IMR-90 (cell line): ENCODE measurements around the gene LBP. TPM values are rescaled to one million over a fixed set of nuclear protein-coding genes. Genes with fewer than 3 reads are reported as not detected.

ENCODE experiments used
- ATAC-seq: fragments of 200-7000 bp; cut with Tn5 transposase; 2 replicates; pipeline ENCODE4 v1.9.1; 2020; ENCODE audit warnings: low read depth, mild to moderate bottlenecking, moderate library complexity
- BruUV-seq: library from RNA; stranded (reverse); fragments of 400-500 nt; replicated peaks from 2 replicates; lab custom pipeline; 2021; lab: Mats Ljungman, UMichigan
- CTCF ChIA-PET: fragments of 300-600 bp; formaldehyde crosslinking; extraction: SDS; loops from one replicate; lab custom pipeline; 2021; ENCODE audit warnings: antibody characterized with exemption; lab: Yijun Ruan, JAX
- POLR2A ChIA-PET: fragments of 300-600 bp; sonication (Branson Sonifier 250); formaldehyde crosslinking; loops from one replicate; lab custom pipeline; 2022; ENCODE audit warnings: antibody characterized with exemption; ENCODE audit not compliant: unreplicated experiment; lab: Charles Lee
- DNase-seq: peaks from one replicate; pipeline ENCODE4 v3.0.0; 2013
- H2AFZ ChIP-seq: replicated peaks from 2 replicates; pipeline ENCODE3; 2013; ENCODE audit warnings: low read length, mild to moderate bottlenecking; ENCODE audit not compliant: poor library complexity
- H2AK5ac ChIP-seq: 2 replicates; pipeline ENCODE4 v1.6.1; 2013; ENCODE audit warnings: low read depth, low read length, inconsistent platforms
- H2AK9ac ChIP-seq: replicated peaks from 2 replicates; pipeline ENCODE3; 2013; ENCODE audit warnings: mild to moderate bottlenecking, low read depth, low read length, moderate library complexity; ENCODE audit not compliant: poor library complexity
- H2BK120ac ChIP-seq: 2 replicates; pipeline ENCODE4 v1.6.1; 2013; ENCODE audit warnings: low read depth, low read length, inconsistent platforms
- H2BK15ac ChIP-seq: 3 replicates; pipeline ENCODE4 v1.6.1; 2013; ENCODE audit warnings: low read depth, low read length, inconsistent platforms
- H2BK20ac ChIP-seq: 2 replicates; pipeline ENCODE4 v1.6.1; 2013; ENCODE audit warnings: low read depth, mild to moderate bottlenecking, inconsistent platforms, low read length, moderate library complexity
- H2BK5ac ChIP-seq: 2 replicates; pipeline ENCODE4 v1.6.1; 2013; ENCODE audit warnings: mild to moderate bottlenecking, low read depth, low read length, inconsistent platforms; ENCODE audit not compliant: poor library complexity, severe bottlenecking
- H3K14ac ChIP-seq: replicated peaks from 2 replicates; pipeline ENCODE4 v1.6.1; 2013; ENCODE audit warnings: low read depth, low read length, inconsistent platforms
- H3K18ac ChIP-seq: 2 replicates; pipeline ENCODE4 v1.6.1; 2013; ENCODE audit warnings: low read depth, low read length, control low read depth
- H3K23ac ChIP-seq: 2 replicates; pipeline ENCODE4 v1.6.1; 2013; ENCODE audit warnings: low read depth, low read length, inconsistent platforms
- H3K27ac ChIP-seq: 2 replicates; pipeline ENCODE4 v1.5.1; 2013; ENCODE audit warnings: mild to moderate bottlenecking, control low read depth, low read length; ENCODE audit not compliant: insufficient read depth
- H3K27me3 ChIP-seq: 2 replicates; pipeline ENCODE4 v1.6.1; 2013; ENCODE audit warnings: low read length; ENCODE audit not compliant: control insufficient read depth, insufficient read depth
- H3K36me3 ChIP-seq: 2 replicates; pipeline ENCODE4 v1.6.1; 2013; ENCODE audit warnings: low read length, mixed read lengths; ENCODE audit not compliant: control insufficient read depth, insufficient read depth
- H3K4ac ChIP-seq: 2 replicates; pipeline ENCODE4 v1.6.1; 2013; ENCODE audit warnings: low read depth, low read length, inconsistent platforms
- H3K4me1 ChIP-seq: 2 replicates; pipeline ENCODE4 v1.6.1; 2013; ENCODE audit warnings: low read length, mixed read lengths; ENCODE audit not compliant: control insufficient read depth, insufficient read depth
- H3K4me2 ChIP-seq: 2 replicates; pipeline ENCODE4 v1.6.1; 2013; ENCODE audit warnings: low read depth, mild to moderate bottlenecking, control low read depth, low read length, moderate library complexity
- H3K4me3 ChIP-seq: 2 replicates; pipeline ENCODE4 v1.5.1; 2013; ENCODE audit warnings: low read depth, mild to moderate bottlenecking, control low read depth, low read length, moderate library complexity; ENCODE audit not compliant: insufficient read depth
- H3K56ac ChIP-seq: 2 replicates; pipeline ENCODE4 v1.6.1; 2013; ENCODE audit warnings: low read length, inconsistent platforms; ENCODE audit not compliant: insufficient read depth; ENCODE audit errors: extremely low read depth
- H3K79me1 ChIP-seq, 2 experiments: 2 replicates each; pipeline ENCODE4 v1.6.1; 2013; ENCODE audit warnings: low read length in 2 of 2, inconsistent platforms in 1 of 2, low read depth in 1 of 2
- H3K9ac ChIP-seq: 2 replicates; pipeline ENCODE4 v1.6.1; 2013; ENCODE audit warnings: low read depth, low read length, control low read depth
- H3K9me1 ChIP-seq: 2 replicates; pipeline ENCODE4 v1.6.1; 2013; ENCODE audit warnings: low read length, inconsistent platforms; ENCODE audit not compliant: insufficient read depth
- H3K9me3 ChIP-seq: 2 replicates; pipeline ENCODE4 v1.6.1; 2013; ENCODE audit warnings: low read length; ENCODE audit not compliant: control insufficient read depth, insufficient read depth
- H4K20me1 ChIP-seq: 2 replicates; pipeline ENCODE4 v1.6.1; 2013; ENCODE audit warnings: low read length, inconsistent platforms; ENCODE audit not compliant: insufficient read depth
- H4K5ac ChIP-seq: 2 replicates; pipeline ENCODE4 v1.6.1; 2013; ENCODE audit warnings: mild to moderate bottlenecking, low read depth, low read length, control low read depth
- H4K8ac ChIP-seq, 2 experiments: 2 replicates each; pipeline ENCODE4 v1.6.1; 2013; ENCODE audit warnings: low read depth in 2 of 2, low read length in 2 of 2, control low read depth in 1 of 2, inconsistent platforms in 1 of 2
- H4K91ac ChIP-seq: 2 replicates; pipeline ENCODE4 v1.6.1; 2013; ENCODE audit warnings: low read depth, low read length, inconsistent platforms; ENCODE audit not compliant: insufficient read depth
- NFE2L2 ChIP-seq: fragments of 150-350 bp; IDR thresholded peaks from 2 replicates; pipeline ENCODE4 v1.6.1; 2016; ENCODE audit warnings: low read depth, mild to moderate bottlenecking, low read length
- SMC3 ChIP-seq: fragments of 150-350 bp; IDR thresholded peaks from 2 replicates; pipeline ENCODE4 v1.6.1; 2016; ENCODE audit warnings: low read depth, mild to moderate bottlenecking, antibody characterized with exemption, low read length, moderate library complexity
- WGBS, 2 experiments: methylation state at CpG; one replicate each; pipeline versions ENCODE4 v1.1.5 to v1.1.7; 2013; ENCODE audit warnings: missing lambda C conversion rate in 2 of 2; ENCODE audit not compliant: insufficient read length in 1 of 2; ENCODE audit errors: extremely low coverage in 2 of 2; 5-methylcytosine and 5-hydroxymethylcytosine counted together
- dilution Hi-C: fragments of 300-500 bp; cut with HindIII; formaldehyde crosslinking; loops from one replicate; pipeline ENCODE4 v1.14.3; 2018; ENCODE audit warnings: low sequenced_read_pairs; ENCODE audit not compliant: unreplicated experiment
- in situ Hi-C: fragments of 300-500 bp; cut with MboI; formaldehyde crosslinking; loops from 3 replicates; pipeline ENCODE4 v1.14.3; 2019; ENCODE audit warnings: low sequenced_read_pairs, inconsistent platforms, mixed read lengths
- intact Hi-C: fragments of 100-400 bp; cut with micrococcal nuclease; formaldehyde crosslinking; loops from 2 replicates; pipeline ENCODE4 v1.10.0; 2022
- polyA plus RNA-seq, 3 experiments: library from polyadenylated mRNA; depleted of rRNA; stranded (reverse); fragments of >200 nt; gene quantifications; 2 replicates each; pipeline ENCODE4 v1.2.3, GENCODE V29; 2012; ENCODE audit warnings: low replicate concordance in 1 of 3
- total RNA-seq: library from RNA; depleted of rRNA; stranded (reverse); fragments of >200 nt; gene quantifications from 2 replicates; pipeline ENCODE4 v1.2.3, GENCODE V29; 2012

LBP gene
- total and polyA plus RNA-seq, 2 of the 4 experiments (the other 2 are of a cell fraction), result not detected

DNA sequence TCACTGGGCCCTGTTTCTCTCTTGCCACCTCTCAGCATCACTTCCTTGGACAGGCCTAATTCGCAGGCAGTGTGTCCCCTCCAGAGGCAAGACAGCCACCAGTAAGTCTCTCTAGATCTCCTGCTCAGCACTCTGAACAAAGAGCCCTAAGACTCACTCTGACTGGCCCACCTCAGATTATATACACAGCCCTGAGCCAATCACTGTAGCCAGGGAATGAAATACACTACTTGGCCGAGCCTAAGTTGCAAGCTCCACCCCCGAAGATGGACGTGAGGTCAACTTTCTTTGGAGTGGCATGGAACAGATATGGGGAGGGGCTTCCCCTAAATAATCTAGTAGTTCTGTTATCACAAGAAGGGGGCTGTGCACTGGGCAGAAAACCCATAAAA lies 38.2 kb upstream of the LBP start:
- no peaks in the 10 kb centered on the region for H4K20me1 ChIP-seq
- WGBS, 2 experiments, result no CpG with 5 or more reads among the region's 4 CpGs
- H3K18ac ChIP-seq, result no peak overlapping the region
- H3K4me1 ChIP-seq, result no peaks in the 10 kb centered on the region
- H3K4me2 ChIP-seq, result no peak overlapping the region
- H3K9me3 ChIP-seq, result peaks cover 7% of the 10 kb centered on the region; the same call in 1 of the 2 replicates
- in situ Hi-C loops (loop anchor here (5.0 to 10.0 kb wide), 2 partner anchors 71 to 243 kb away; no protein-coding TSS in a partner anchor), intact Hi-C loops (no loop called here), dilution Hi-C loops (no loop called here)
- no peaks in the 10 kb centered on the region for H3K36me3 ChIP-seq
- ATAC-seq, result peak; percentile 55
- no peaks in the 10 kb centered on the region for H3K79me1 ChIP-seq
- peak; percentile 15 for DNase-seq
- H3K9me1 ChIP-seq, result no peaks in the 10 kb centered on the region
- H3K4me3 ChIP-seq, result no peak overlapping the region
- H2AFZ ChIP-seq, result peak overlapping the region; percentile 12
- TF ChIP-seq NFE2L2 (no peak), SMC3 (no peak)
- ChIA-PET POLR2A (no interaction called here), CTCF (interaction anchor here (1.5 kb wide), 1 partner anchor 82 kb away, joined by 6 read pairs; no protein-coding TSS in a partner anchor)
- no peak overlapping the region for H3K9ac ChIP-seq
- BruUV-seq, result no TSS peak
- no peak overlapping the region for H3K23ac ChIP-seq
- H3K27me3 ChIP-seq, result peaks cover 29% of the 10 kb centered on the region
- H2BK5ac ChIP-seq, result no peak overlapping the region
- no peak overlapping the region for H2AK9ac ChIP-seq
- no peak overlapping the region for H3K56ac ChIP-seq
- no peak overlapping the region for H4K91ac ChIP-seq
- H2BK15ac ChIP-seq, result no peak overlapping the region
- H2BK20ac ChIP-seq, result no peak overlapping the region
- no peak overlapping the region for H4K5ac ChIP-seq
- H3K4ac ChIP-seq, result no peak overlapping the region
- H2BK120ac ChIP-seq, result no peak overlapping the region
- no peak overlapping the region for H3K27ac ChIP-seq
- 0 out of 2 replicates have a peak overlapping the region, but pooled peaks have one; percentile 4 for H3K14ac ChIP-seq
- H2AK5ac ChIP-seq, result no peak overlapping the region
- H4K8ac ChIP-seq, result no peak overlapping the region
